Activated CD8-positive, alpha-beta memory T cell treated with anti-CD3 and anti-CD28 coated beads, Interleukin-2, amount 10 ng/mL, durations not matched to agents 7 days and 5 days (primary cell): ENCODE data around the gene UBXN10. TPM values are rescaled to one million over a fixed set of nuclear protein-coding genes. Genes with fewer than 3 reads are reported as not detected.

Experiments
- ATAC-seq: fragments of 150-1000 bp; cut with Tn5 transposase; one replicate; pipeline ENCODE4 v1.10.0; 2021; ENCODE audit warnings: moderate library complexity
- CTCF ChIA-PET: fragments of 350-600 bp; sonication (Branson Sonifier 250); formaldehyde crosslinking; loops from one replicate; lab custom pipeline; 2021; ENCODE audit warnings: antibody characterized with exemption; lab: Charles Lee
- DNase-seq: peaks from one replicate; pipeline ENCODE4 v3.0.0-alpha.2; 2020
- H3K27ac Mint-ChIP-seq: one replicate; pipeline ENCODE4 v1.8.0; 2021; ENCODE audit warnings: mild to moderate bottlenecking, mixed read lengths
- H3K27me3 Mint-ChIP-seq: one replicate; pipeline ENCODE4 v1.8.0; 2021; ENCODE audit warnings: mixed read lengths
- H3K36me3 Mint-ChIP-seq: one replicate; pipeline ENCODE4 v1.8.0; 2021; ENCODE audit warnings: mild to moderate bottlenecking, mixed read lengths
- H3K4me1 Mint-ChIP-seq: one replicate; pipeline ENCODE4 v1.8.0; 2021; ENCODE audit warnings: mixed read lengths
- H3K4me3 Mint-ChIP-seq: one replicate; pipeline ENCODE4 v1.8.0; 2021; ENCODE audit warnings: mild to moderate bottlenecking, moderate library complexity, mixed read lengths
- H3K9me3 Mint-ChIP-seq: one replicate; pipeline ENCODE4 v1.8.0; 2022; ENCODE audit warnings: low read depth, mixed read lengths
- total RNA-seq, 2 experiments: library from RNA; stranded (reverse); gene quantifications; one replicate each; pipeline ENCODE4 v1.2.3, GENCODE V29; 2021

UBXN10 gene
- total RNA-seq, 2 experiments from 2014 or later, result 0.23 to 1.1 TPM

DNA sequence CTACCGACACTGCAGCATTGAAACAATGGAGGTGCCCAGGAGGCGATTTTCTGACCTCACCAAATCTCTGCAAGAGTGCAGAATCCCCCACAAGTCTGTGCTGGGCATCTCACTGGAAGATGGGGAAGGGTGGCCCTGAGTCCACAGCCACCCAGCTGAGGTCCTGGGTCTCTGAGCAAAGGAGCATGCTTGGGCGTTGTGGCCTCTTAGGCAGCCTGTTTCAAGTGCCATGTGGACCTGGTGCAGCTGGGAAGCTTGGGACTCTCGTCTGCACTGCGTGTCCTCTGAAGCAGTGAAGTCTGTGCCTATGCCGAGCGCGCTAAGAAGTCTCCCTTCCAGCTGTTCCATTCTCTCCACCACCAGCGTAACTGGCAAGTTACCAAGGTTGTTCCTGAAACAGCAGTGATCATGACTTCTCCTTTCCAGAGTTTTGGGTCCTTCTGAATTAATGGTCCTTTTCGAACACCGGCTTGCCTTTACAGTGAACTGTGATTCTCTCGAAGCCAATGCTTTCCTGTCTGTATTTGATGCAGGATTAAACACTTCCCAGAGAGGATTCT lies 5.5 kb downstream of the UBXN10 start:
- Mint-ChIP-seq H3K4me3 (no peak overlapping the region), H3K9me3 (no peaks in the 10 kb centered on the region), H3K27ac (no peak overlapping the region), H3K27me3 (peaks cover 57% of the 10 kb centered on the region), H3K4me1 (peaks cover 21% of the 10 kb centered on the region), H3K36me3 (no peaks in the 10 kb centered on the region)
- ATAC-seq (no peak), DNase-seq (no peak)
- CTCF ChIA-PET, result interaction anchor here (1.3 kb wide), 1 partner anchor 39 kb away, joined by 5 read pairs; no protein-coding TSS in a partner anchor

- ATAC-seq (no peak), DNase-seq (no peak)
- H3K36me3 Mint-ChIP-seq, result no peaks in the 10 kb centered on the region
- H3K9me3 Mint-ChIP-seq, result no peaks in the 10 kb centered on the region
- CTCF ChIA-PET, result interaction anchor here (1.2 to 4.8 kb wide), 4 partner anchors 27 to 91 kb away, joined by 3 to 35 read pairs (median 4); no protein-coding TSS in a partner anchor
- H3K4me1 Mint-ChIP-seq, result peaks cover 12% of the 10 kb centered on the region
- peaks cover 56% of the 10 kb centered on the region for H3K27me3 Mint-ChIP-seq
- no peak overlapping the region for H3K4me3 Mint-ChIP-seq
- no peak overlapping the region for H3K27ac Mint-ChIP-seq
Observed at GRCh38 chr1:20192364-20192763, 6.5 kb downstream of the UBXN10 start.

DNA sequence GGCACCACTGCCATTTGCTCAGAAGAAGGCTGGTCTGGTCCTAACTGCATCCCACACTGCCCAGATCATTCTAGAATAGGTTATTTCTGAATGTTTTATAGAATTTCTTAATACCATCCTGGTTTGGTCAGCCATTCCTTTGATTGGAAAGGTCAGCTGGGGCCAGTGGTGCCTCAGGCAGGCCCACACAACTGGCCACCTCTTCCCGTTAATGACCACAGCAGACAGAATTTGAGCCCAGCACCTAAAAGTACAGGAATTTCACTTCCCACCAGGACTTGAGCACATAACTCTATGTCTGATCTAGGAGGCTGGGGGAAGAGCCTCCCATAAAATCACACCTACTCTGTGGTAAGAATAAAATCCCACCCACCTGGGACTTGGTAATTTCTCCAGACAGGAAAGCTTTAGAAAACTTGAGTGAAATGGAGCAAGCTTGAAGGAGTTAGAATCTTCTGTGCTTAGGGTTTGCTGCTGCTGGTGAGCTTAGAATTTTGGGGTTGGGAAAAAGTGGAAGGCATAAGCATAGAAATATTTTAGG lies 7.0 kb downstream of the UBXN10 start:
- ATAC-seq (no peak), DNase-seq (no peak)
- Mint-ChIP-seq H3K9me3 (no peaks in the 10 kb centered on the region), H3K27me3 (peaks cover 54% of the 10 kb centered on the region), H3K36me3 (no peaks in the 10 kb centered on the region), H3K27ac (no peak overlapping the region), H3K4me1 (peaks cover 7% of the 10 kb centered on the region), H3K4me3 (no peak overlapping the region)
- CTCF ChIA-PET, result interaction anchor here (0.9 to 4.8 kb wide), 7 partner anchors 20 to 273 kb away, joined by 3 to 35 read pairs (median 18); no protein-coding TSS in a partner anchor

DNA sequence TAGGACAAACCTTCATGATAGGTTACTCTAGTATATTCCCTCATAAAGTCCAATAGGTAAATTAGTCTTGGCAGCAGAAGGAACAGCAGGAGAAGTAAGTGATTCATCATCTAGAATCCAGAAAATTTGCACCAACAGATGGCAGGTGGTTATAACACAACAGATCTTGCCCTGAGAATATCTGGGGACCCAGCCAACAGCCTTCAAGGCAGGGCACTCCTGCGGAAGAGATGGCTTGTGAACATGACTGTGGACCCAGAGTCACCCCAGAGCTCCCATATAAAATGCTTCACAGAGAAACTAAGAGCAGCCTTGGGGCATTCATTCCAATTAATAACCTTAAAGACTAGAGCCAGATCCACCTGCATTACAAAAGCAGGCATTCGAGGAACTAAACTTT lies 8.3 kb downstream of the UBXN10 start:
- Mint-ChIP-seq H3K36me3 (no peaks in the 10 kb centered on the region), H3K9me3 (no peaks in the 10 kb centered on the region), H3K27me3 (peaks cover 52% of the 10 kb centered on the region), H3K27ac (no peak overlapping the region), H3K4me1 (no peaks in the 10 kb centered on the region), H3K4me3 (no peak overlapping the region)
- DNase-seq, result no peak
- CTCF ChIA-PET, result interaction anchor here (0.9 to 4.8 kb wide), 10 partner anchors 9 to 277 kb away, joined by 3 to 35 read pairs (median 11); no protein-coding TSS in a partner anchor
- ATAC-seq, result no peak

DNA sequence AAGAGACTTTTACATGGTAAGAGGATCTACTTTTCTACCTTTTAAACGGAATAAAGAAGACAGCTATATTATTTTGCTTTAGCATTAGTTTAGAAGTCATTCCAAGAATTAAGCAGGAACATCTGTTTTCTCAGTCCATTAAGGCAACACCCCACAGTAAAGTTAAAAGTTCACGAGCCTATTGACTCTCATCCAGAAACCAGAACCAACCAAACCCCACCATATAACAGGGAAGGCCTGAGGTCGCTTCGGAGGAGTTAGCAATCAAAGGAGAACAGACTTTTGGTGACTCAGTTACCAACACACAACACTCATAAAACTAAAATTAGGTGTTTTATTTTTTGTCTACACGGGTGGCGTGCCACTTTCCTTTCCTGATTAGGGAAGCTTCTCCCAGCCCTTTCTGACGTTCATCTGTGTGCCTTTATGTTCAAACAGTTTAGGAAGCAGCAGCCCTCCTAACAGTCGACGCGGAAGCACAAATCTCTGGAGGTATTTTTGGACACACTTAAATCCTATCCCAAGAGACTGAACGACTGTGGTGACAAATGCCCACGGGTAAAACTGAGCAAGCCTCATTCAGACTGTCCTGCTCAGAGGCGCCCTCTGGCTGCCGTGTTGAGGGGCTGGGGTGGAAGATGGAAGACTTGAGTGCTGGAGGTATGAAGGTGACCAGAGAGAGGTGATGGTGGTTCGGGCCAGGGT lies 9.0 kb downstream of the UBXN10 start:
- H3K36me3 Mint-ChIP-seq, result no peaks in the 10 kb centered on the region
- CTCF ChIA-PET, result interaction anchor here (0.6 to 4.8 kb wide), 17 partner anchors 8 to 278 kb away, joined by 3 to 35 read pairs (median 6); no protein-coding TSS in a partner anchor
- no peak overlapping the region for H3K27ac Mint-ChIP-seq
- H3K4me1 Mint-ChIP-seq, result no peaks in the 10 kb centered on the region
- peaks cover 51% of the 10 kb centered on the region for H3K27me3 Mint-ChIP-seq
- H3K9me3 Mint-ChIP-seq, result no peaks in the 10 kb centered on the region
- ATAC-seq, result peak; percentile 64
- peak; percentile 77 for DNase-seq
- no peak overlapping the region for H3K4me3 Mint-ChIP-seq

- no peak overlapping the region for H3K27ac Mint-ChIP-seq
- H3K4me1 Mint-ChIP-seq, result no peaks in the 10 kb centered on the region
- no peaks in the 10 kb centered on the region for H3K36me3 Mint-ChIP-seq
- ATAC-seq (no peak), DNase-seq (no peak)
- CTCF ChIA-PET, result interaction anchor here (0.8 to 4.8 kb wide), 14 partner anchors 11 to 279 kb away, joined by 3 to 35 read pairs (median 8); no protein-coding TSS in a partner anchor
- H3K9me3 Mint-ChIP-seq, result no peaks in the 10 kb centered on the region
- H3K4me3 Mint-ChIP-seq, result no peak overlapping the region
- peaks cover 49% of the 10 kb centered on the region for H3K27me3 Mint-ChIP-seq
Observed at GRCh38 chr1:20195462-20195780, 9.5 kb downstream of the UBXN10 start.

GRCh38 chr1:20197329-20197791 lies 11.5 kb downstream of the UBXN10 start:
- Mint-ChIP-seq H3K27ac (no peak overlapping the region), H3K4me3 (no peak overlapping the region), H3K4me1 (no peaks in the 10 kb centered on the region), H3K36me3 (no peaks in the 10 kb centered on the region), H3K9me3 (no peaks in the 10 kb centered on the region), H3K27me3 (peaks cover 54% of the 10 kb centered on the region)
- CTCF ChIA-PET, result no interaction called here
- ATAC-seq, result no peak
- no peak for DNase-seq

DNA sequence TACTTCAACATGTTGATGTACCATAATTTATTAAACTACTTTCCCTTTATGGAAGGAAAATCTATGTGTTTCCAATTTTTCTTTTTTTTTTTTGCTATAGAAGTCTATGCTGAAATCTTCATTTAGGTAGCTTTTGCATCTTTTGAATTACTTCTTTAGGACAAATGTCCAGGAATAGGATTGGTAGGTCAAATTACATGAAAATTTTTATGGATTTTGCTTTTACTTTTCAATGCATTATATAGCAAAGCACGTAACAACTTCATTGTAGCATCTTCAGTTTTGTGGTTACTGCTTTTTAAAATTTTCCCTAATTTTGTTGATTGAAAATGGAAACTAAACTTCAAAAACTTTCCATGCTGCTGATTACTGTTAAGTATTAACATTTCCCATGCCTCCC lies 12.4 kb downstream of the UBXN10 start:
- H3K27ac Mint-ChIP-seq, result no peak overlapping the region
- ATAC-seq, result no peak
- H3K4me1 Mint-ChIP-seq, result no peaks in the 10 kb centered on the region
- no peak overlapping the region for H3K4me3 Mint-ChIP-seq
- H3K9me3 Mint-ChIP-seq, result no peaks in the 10 kb centered on the region
- no peaks in the 10 kb centered on the region for H3K36me3 Mint-ChIP-seq
- DNase-seq, result no peak
- CTCF ChIA-PET, result no interaction called here
- H3K27me3 Mint-ChIP-seq, result peaks cover 51% of the 10 kb centered on the region

- ATAC-seq, result no peak
- no peak overlapping the region for H3K4me3 Mint-ChIP-seq
- H3K9me3 Mint-ChIP-seq, result no peaks in the 10 kb centered on the region
- no peak for DNase-seq
- no peaks in the 10 kb centered on the region for H3K36me3 Mint-ChIP-seq
- peaks cover 57% of the 10 kb centered on the region for H3K27me3 Mint-ChIP-seq
- CTCF ChIA-PET, result no interaction called here
- no peaks in the 10 kb centered on the region for H3K4me1 Mint-ChIP-seq
- no peak overlapping the region for H3K27ac Mint-ChIP-seq
Observed at GRCh38 chr1:20198918-20199317, 13.0 kb downstream of the UBXN10 start.

DNA sequence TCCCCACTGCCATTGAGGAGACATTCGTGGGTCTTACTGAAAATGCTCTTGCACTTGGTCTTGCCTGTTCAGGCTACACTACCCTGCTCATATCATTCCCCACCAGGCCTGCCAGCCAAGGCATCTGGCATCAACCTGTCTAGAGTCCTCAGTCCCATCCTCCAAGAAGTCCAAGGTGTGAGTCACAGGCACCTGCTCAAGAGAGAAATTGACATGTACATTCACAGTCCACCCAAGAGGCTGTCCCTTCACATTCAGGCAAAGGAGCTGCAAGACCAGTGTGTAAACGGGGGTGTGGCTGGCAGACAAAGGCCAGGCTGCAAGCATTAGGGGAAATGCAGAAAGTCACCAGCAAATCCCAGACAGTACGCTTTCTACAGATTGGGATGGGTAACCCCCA lies 13.5 kb downstream of the UBXN10 start:
- Mint-ChIP-seq H3K9me3 (no peaks in the 10 kb centered on the region), H3K4me1 (no peaks in the 10 kb centered on the region), H3K36me3 (no peaks in the 10 kb centered on the region), H3K27me3 (peaks cover 52% of the 10 kb centered on the region), H3K4me3 (no peak overlapping the region), H3K27ac (no peak overlapping the region)
- DNase-seq (no peak), ATAC-seq (no peak)
- CTCF ChIA-PET, result interaction anchor here (0.9 kb wide), 1 partner anchor 13 kb away, joined by 3 read pairs; no protein-coding TSS in a partner anchor

- no peak overlapping the region for H3K27ac Mint-ChIP-seq
- H3K4me3 Mint-ChIP-seq, result no peak overlapping the region
- no peak for DNase-seq
- peaks cover 52% of the 10 kb centered on the region for H3K27me3 Mint-ChIP-seq
- CTCF ChIA-PET, result interaction anchor here (0.9 kb wide), 1 partner anchor 13 kb away, joined by 3 read pairs; no protein-coding TSS in a partner anchor
- no peaks in the 10 kb centered on the region for H3K4me1 Mint-ChIP-seq
- no peaks in the 10 kb centered on the region for H3K9me3 Mint-ChIP-seq
- no peak for ATAC-seq
- no peaks in the 10 kb centered on the region for H3K36me3 Mint-ChIP-seq
Observed at GRCh38 chr1:20199840-20200239, 13.9 kb downstream of the UBXN10 start.

GRCh38 chr1:20200966-20201365 lies 15.1 kb downstream of the UBXN10 start:
- ATAC-seq (no peak), DNase-seq (no peak)
- H3K4me1 Mint-ChIP-seq, result no peaks in the 10 kb centered on the region
- H3K4me3 Mint-ChIP-seq, result no peak overlapping the region
- no peaks in the 10 kb centered on the region for H3K36me3 Mint-ChIP-seq
- no peak overlapping the region for H3K27ac Mint-ChIP-seq
- peaks cover 49% of the 10 kb centered on the region for H3K27me3 Mint-ChIP-seq
- CTCF ChIA-PET, result interaction anchor here (1.0 kb wide), 1 partner anchor 11 kb away, joined by 5 read pairs; no protein-coding TSS in a partner anchor
- H3K9me3 Mint-ChIP-seq, result no peaks in the 10 kb centered on the region

DNA sequence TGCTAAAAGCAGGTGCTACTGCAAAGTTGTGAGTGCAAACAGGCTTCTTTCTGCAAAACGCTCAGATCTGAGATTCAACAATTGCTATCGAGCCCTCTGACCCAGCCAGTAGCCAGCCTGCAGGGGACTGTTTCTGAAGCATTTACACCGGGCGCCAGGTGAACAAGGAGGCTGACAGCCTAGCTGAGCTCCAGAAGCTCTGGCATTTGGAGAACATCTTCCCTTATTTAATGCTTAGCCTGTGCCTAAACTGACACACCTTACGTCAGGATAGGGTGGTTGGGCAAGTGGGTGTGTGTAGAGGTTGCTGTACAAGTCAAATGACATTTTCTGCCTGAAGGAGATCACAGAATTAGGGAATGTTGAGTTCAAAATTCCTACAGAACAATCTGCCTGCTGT lies 16.3 kb downstream of the UBXN10 start:
- CTCF ChIA-PET, result interaction anchor here (2.4 kb wide), 1 partner anchor 11 kb away, joined by 13 read pairs; no protein-coding TSS in a partner anchor
- Mint-ChIP-seq H3K9me3 (no peaks in the 10 kb centered on the region), H3K4me3 (no peak overlapping the region), H3K27me3 (peaks cover 52% of the 10 kb centered on the region), H3K4me1 (no peaks in the 10 kb centered on the region), H3K36me3 (no peaks in the 10 kb centered on the region), H3K27ac (no peak overlapping the region)
- no peak for ATAC-seq
- no peak for DNase-seq
